Heart left ventricle (tissue), 13 donors: ENCODE results near the gene SLC5A9.

ENCODE experiments used
- POLR2A ChIP-seq, 2 donors: fragments of 450-650 bp; IDR thresholded peaks; one replicate each; pipeline ENCODE4 v1.6.1; 2017; ENCODE audit warnings: antibody characterized with exemption in 2 of 2, mild to moderate bottlenecking in 2 of 2, moderate library complexity in 2 of 2
- TF ChIP-seq, protein P1 (sequence below), 12 donors: fragments of 200-600 bp; sonication (generic) in 4 of 12; IDR thresholded peaks; one replicate each; pipeline versions ENCODE4 v1.5.0 to v1.8.0; 2018 to 2022; ENCODE audit warnings: antibody characterized with exemption in 12 of 12, mild to moderate bottlenecking in 5 of 12
- donor health status: ischemic (EF 13 %, LVEDD 7.1; RV severe dilation, severe dysfunction).
- donor health status: DM: no; HTN: yes; CAD: no.
- donor health status: DM: no; HTN: no; CAD: no.
- donor health status: ischemic (EF 25% LVEDD 6.9; RV normal size, moderate dysfunction).
- donor health status: ischemic (EF 25% LVEDD 5.7; RV mildly dilated, moderate dysfunction).
- donor health status: ischemic (EF 35%, LVEDD 5.7; RV mildly dilated, moderate dysfunction).
- donor health status: nonischemic (EF 11% LVEDD 7.7; RV severe dilation, severe dysfunction).
- donor health status: DM: yes; HTN: yes; CAD: no.
- donor health status: PGD.
- donor health status: ischemic (EF 29% LVEDD 5.4; RV normal size, mild dysfunction).
- donor health status: nonischemic (EF 23%, LVEDD 6.1; RV moderate dilation, normal function).

DNA sequence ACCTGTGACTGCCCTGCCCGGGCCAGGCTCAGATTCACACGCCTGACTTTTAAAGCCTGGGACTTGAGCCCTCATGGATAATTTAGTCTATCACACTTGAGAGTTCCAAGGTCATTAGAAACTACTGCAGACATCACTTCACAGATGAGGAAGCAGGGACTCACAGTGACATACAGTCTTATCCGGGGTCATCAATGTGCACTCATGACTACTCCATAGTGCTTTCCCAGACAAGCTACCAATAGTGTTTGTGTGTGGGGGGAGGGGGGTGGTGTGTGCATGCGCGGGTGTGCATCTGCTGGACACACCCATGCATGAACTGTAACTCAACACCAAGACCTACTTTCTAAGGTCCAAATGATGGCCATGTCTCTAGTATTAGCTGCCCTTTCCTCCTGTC is 16.1 kb upstream of the SLC5A9 start:
- TF ChIP-seq, protein P1, sequence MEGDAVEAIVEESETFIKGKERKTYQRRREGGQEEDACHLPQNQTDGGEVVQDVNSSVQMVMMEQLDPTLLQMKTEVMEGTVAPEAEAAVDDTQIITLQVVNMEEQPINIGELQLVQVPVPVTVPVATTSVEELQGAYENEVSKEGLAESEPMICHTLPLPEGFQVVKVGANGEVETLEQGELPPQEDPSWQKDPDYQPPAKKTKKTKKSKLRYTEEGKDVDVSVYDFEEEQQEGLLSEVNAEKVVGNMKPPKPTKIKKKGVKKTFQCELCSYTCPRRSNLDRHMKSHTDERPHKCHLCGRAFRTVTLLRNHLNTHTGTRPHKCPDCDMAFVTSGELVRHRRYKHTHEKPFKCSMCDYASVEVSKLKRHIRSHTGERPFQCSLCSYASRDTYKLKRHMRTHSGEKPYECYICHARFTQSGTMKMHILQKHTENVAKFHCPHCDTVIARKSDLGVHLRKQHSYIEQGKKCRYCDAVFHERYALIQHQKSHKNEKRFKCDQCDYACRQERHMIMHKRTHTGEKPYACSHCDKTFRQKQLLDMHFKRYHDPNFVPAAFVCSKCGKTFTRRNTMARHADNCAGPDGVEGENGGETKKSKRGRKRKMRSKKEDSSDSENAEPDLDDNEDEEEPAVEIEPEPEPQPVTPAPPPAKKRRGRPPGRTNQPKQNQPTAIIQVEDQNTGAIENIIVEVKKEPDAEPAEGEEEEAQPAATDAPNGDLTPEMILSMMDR (IDR thresholded peaks at IDR 0.05): no peak
- TF ChIP-seq POLR2A (IDR thresholded peaks at IDR 0.05): no peak
